Omental fat pad (tissue), 4 donors: ENCODE data around the gene LRRC71. TPM values are rescaled to one million over a fixed set of nuclear protein-coding genes. Genes with fewer than 3 reads are reported as not detected.

Experiments used
- ATAC-seq: fragments of 150-250 bp; one replicate; pipeline ENCODE4 v1.9.1; 2016; ENCODE audit warnings: mild to moderate bottlenecking, moderate library complexity; ENCODE audit not compliant: low FRiP score
- DNase-seq: peaks from one replicate; pipeline ENCODE4 v3.0.0-alpha.2; 2019; ENCODE audit warnings: low spot score
- CTCF ChIP-seq, 3 donors: fragments of 450-650 bp; IDR thresholded peaks; one replicate each; pipeline ENCODE4 v1.5.1; 2016 to 2017; ENCODE audit warnings: antibody characterized with exemption in 3 of 3, mild to moderate bottlenecking in 3 of 3, moderate library complexity in 2 of 3
- total RNA-seq, 4 donors: library from RNA; depleted of rRNA; stranded (reverse); fragments of >200 nt; gene quantifications; one replicate each; pipeline ENCODE4 v1.1.0, GENCODE V29; 2016

The LRRC71 gene
- total RNA-seq, 4 donors from 2014 or later = not detected

GRCh38 chr1:156900896-156901589, 19.4 kb upstream of the LRRC71 start:
- no peak for DNase-seq
- ATAC-seq = no peak

GRCh38 chr1:156901590-156901900, 18.9 kb upstream of the LRRC71 start:
- no peak for TF ChIP-seq CTCF (IDR thresholded peaks at IDR 0.05)
- DNase-seq = no peak

More at GRCh38 chr1:156900896-156901589, 19.4 kb upstream of the LRRC71 start:
- TF ChIP-seq CTCF (IDR thresholded peaks at IDR 0.05) = no peak

GRCh38 chr1:156901966-156902915, 18.2 kb upstream of the LRRC71 start:
- DNase-seq (no peak), ATAC-seq (no peak)
- no peak for TF ChIP-seq CTCF (IDR thresholded peaks at IDR 0.05)

More at GRCh38 chr1:156901590-156901900, 18.9 kb upstream of the LRRC71 start:
- no peak for ATAC-seq

- TF ChIP-seq CTCF (IDR thresholded peaks at IDR 0.05) = no peak
- no peak for DNase-seq
- ATAC-seq = no peak
Observed at GRCh38 chr1:156903328-156904091, 16.9 kb upstream of the LRRC71 start.

GRCh38 chr1:156904187-156904959, 16.1 kb upstream of the LRRC71 start:
- ATAC-seq (no peak), DNase-seq (no peak)
- no peak for TF ChIP-seq CTCF (IDR thresholded peaks at IDR 0.05)

- no peak for TF ChIP-seq CTCF (IDR thresholded peaks at IDR 0.05)
- ATAC-seq (no peak), DNase-seq (no peak)
Observed at GRCh38 chr1:156905176-156905575, 15.3 kb upstream of the LRRC71 start.
